ENCODE measurements around the gene SASH1. TPM values are rescaled to one million over a fixed set of nuclear protein-coding genes. Genes with fewer than 3 reads are reported as not detected.

Gene SASH1
- total RNA-seq, 2 experiments from 2014 or later: 0.44 to 1.2 TPM

GRCh38 chr6:148533309-148534107 lies 190.9 kb downstream of the SASH1 start:
- peaks cover 4% of the 10 kb centered on the region for H3K4me1 Mint-ChIP-seq (ENCODE audit: low read depth)
- intact Hi-C loops (cut with micrococcal nuclease): no loop called here
- POLR2A ChIA-PET: no interaction called here
- H3K27ac Mint-ChIP-seq: no peak overlapping the region
- H3K27me3 Mint-ChIP-seq: peaks cover 7% of the 10 kb centered on the region
- H3K4me3 Mint-ChIP-seq: no peak overlapping the region
- CTCF ChIA-PET: interaction anchor here (0.8 kb wide), 1 partner anchor 26 kb away, joined by 3 read pairs; no protein-coding TSS in a partner anchor
- DNase-seq: no peak
- H3K9me3 Mint-ChIP-seq: no peaks in the 10 kb centered on the region
- no peaks in the 10 kb centered on the region for H3K36me3 Mint-ChIP-seq

- Mint-ChIP-seq H3K4me3 (no peak overlapping the region), H3K4me1 (ENCODE audit: low read depth) (peaks cover 4% of the 10 kb centered on the region), H3K27me3 (peaks cover 11% of the 10 kb centered on the region), H3K27ac (no peak overlapping the region), H3K9me3 (no peaks in the 10 kb centered on the region), H3K36me3 (no peaks in the 10 kb centered on the region)
- CTCF ChIA-PET: interaction anchor here (1.3 kb wide), 1 partner anchor 25 kb away, joined by 3 read pairs; no protein-coding TSS in a partner anchor
- intact Hi-C loops (cut with micrococcal nuclease): no loop called here
- no peak for DNase-seq
- POLR2A ChIA-PET: interaction anchor here (0.5 kb wide), 1 partner anchor 8 kb away, joined by 3 read pairs; no protein-coding TSS in a partner anchor
Measured at GRCh38 chr6:148534871-148535270, 192.2 kb downstream of the SASH1 start.

GRCh38 chr6:148535381-148535780 lies 192.7 kb downstream of the SASH1 start:
- Mint-ChIP-seq H3K27me3 (peaks cover 12% of the 10 kb centered on the region), H3K9me3 (no peaks in the 10 kb centered on the region), H3K4me1 (ENCODE audit: low read depth) (peaks cover 3% of the 10 kb centered on the region), H3K4me3 (no peak overlapping the region), H3K36me3 (no peaks in the 10 kb centered on the region), H3K27ac (no peak overlapping the region)
- ChIA-PET CTCF (interaction anchor here (1.2 to 1.3 kb wide), 2 partner anchors 25 to 410 kb away, joined by 3 read pairs; no protein-coding TSS in a partner anchor), POLR2A (no interaction called here)
- DNase-seq: no peak
- intact Hi-C loops (cut with micrococcal nuclease): no loop called here

GRCh38 chr6:148535976-148536375 lies 193.3 kb downstream of the SASH1 start:
- Mint-ChIP-seq H3K4me1 (ENCODE audit: low read depth) (no peaks in the 10 kb centered on the region), H3K27ac (no peak overlapping the region), H3K27me3 (peaks cover 12% of the 10 kb centered on the region), H3K36me3 (no peaks in the 10 kb centered on the region), H3K4me3 (no peak overlapping the region), H3K9me3 (no peaks in the 10 kb centered on the region)
- ChIA-PET POLR2A (no interaction called here), CTCF (interaction anchor here (1.2 to 1.3 kb wide), 2 partner anchors 24 to 410 kb away, joined by 3 read pairs; no protein-coding TSS in a partner anchor)
- intact Hi-C loops (cut with micrococcal nuclease): no loop called here
- DNase-seq: no peak

GRCh38 chr6:148538261-148539190 lies 195.9 kb downstream of the SASH1 start:
- Mint-ChIP-seq H3K4me3 (no peak overlapping the region), H3K9me3 (no peaks in the 10 kb centered on the region), H3K27ac (no peak overlapping the region), H3K36me3 (no peaks in the 10 kb centered on the region), H3K4me1 (ENCODE audit: low read depth) (no peaks in the 10 kb centered on the region), H3K27me3 (peaks cover 15% of the 10 kb centered on the region)
- CTCF ChIA-PET: interaction anchor here (0.6 kb wide), 1 partner anchor 13 kb away, joined by 3 read pairs; no protein-coding TSS in a partner anchor
- POLR2A ChIA-PET: no interaction called here
- intact Hi-C loops (cut with micrococcal nuclease): no loop called here
- DNase-seq: no peak

- H3K9me3 Mint-ChIP-seq: no peaks in the 10 kb centered on the region
- CTCF ChIA-PET: interaction anchor here (0.6 kb wide), 1 partner anchor 318 kb away, joined by 3 read pairs; no protein-coding TSS in a partner anchor
Measured at GRCh38 chr6:148543540-148543939, 200.9 kb downstream of the SASH1 start.

GRCh38 chr6:148544421-148544820 lies 201.8 kb downstream of the SASH1 start:
- Mint-ChIP-seq H3K36me3 (no peaks in the 10 kb centered on the region), H3K27me3 (peaks cover 8% of the 10 kb centered on the region), H3K4me1 (ENCODE audit: low read depth) (no peaks in the 10 kb centered on the region), H3K4me3 (no peak overlapping the region), H3K27ac (no peak overlapping the region), H3K9me3 (no peaks in the 10 kb centered on the region)
- no peak for DNase-seq
- CTCF ChIA-PET: no interaction called here
- intact Hi-C loops (cut with micrococcal nuclease): no loop called here
- POLR2A ChIA-PET: no interaction called here

More at GRCh38 chr6:148543540-148543939, 200.9 kb downstream of the SASH1 start:
- no peaks in the 10 kb centered on the region for H3K36me3 Mint-ChIP-seq
- DNase-seq: no peak
- H3K27me3 Mint-ChIP-seq: peaks cover 10% of the 10 kb centered on the region
- no peak overlapping the region for H3K27ac Mint-ChIP-seq
- H3K4me3 Mint-ChIP-seq: no peak overlapping the region
- intact Hi-C loops (cut with micrococcal nuclease): no loop called here
- H3K4me1 Mint-ChIP-seq (ENCODE audit: low read depth): no peaks in the 10 kb centered on the region
- POLR2A ChIA-PET: no interaction called here

- peaks cover 10% of the 10 kb centered on the region for H3K27me3 Mint-ChIP-seq
- no peak overlapping the region for H3K27ac Mint-ChIP-seq
- no peak overlapping the region for H3K4me3 Mint-ChIP-seq
- H3K4me1 Mint-ChIP-seq (ENCODE audit: low read depth): no peaks in the 10 kb centered on the region
- intact Hi-C loops (cut with micrococcal nuclease): no loop called here
- ChIA-PET POLR2A (no interaction called here), CTCF (no interaction called here)
- no peak for DNase-seq
- H3K9me3 Mint-ChIP-seq: no peaks in the 10 kb centered on the region
- no peaks in the 10 kb centered on the region for H3K36me3 Mint-ChIP-seq
Measured at GRCh38 chr6:148545901-148546300, 203.3 kb downstream of the SASH1 start.

GRCh38 chr6:148547110-148547509 lies 204.5 kb downstream of the SASH1 start:
- CTCF ChIA-PET: no interaction called here

GRCh38 chr6:148548065-148548748 lies 205.6 kb downstream of the SASH1 start:
- Mint-ChIP-seq H3K4me3 (no peak overlapping the region), H3K9me3 (no peaks in the 10 kb centered on the region), H3K27me3 (peaks cover 13% of the 10 kb centered on the region), H3K4me1 (ENCODE audit: low read depth) (no peaks in the 10 kb centered on the region), H3K36me3 (no peaks in the 10 kb centered on the region), H3K27ac (no peak overlapping the region)
- CTCF ChIA-PET: interaction anchor here (1.1 kb wide), 1 partner anchor 19 kb away, joined by 3 read pairs; no protein-coding TSS in a partner anchor
- intact Hi-C loops (cut with micrococcal nuclease): no loop called here
- no peak for DNase-seq
- POLR2A ChIA-PET: no interaction called here

More at GRCh38 chr6:148547110-148547509, 204.5 kb downstream of the SASH1 start:
- no peak overlapping the region for H3K4me3 Mint-ChIP-seq
- intact Hi-C loops (cut with micrococcal nuclease): no loop called here
- POLR2A ChIA-PET: no interaction called here
- H3K27me3 Mint-ChIP-seq: peaks cover 13% of the 10 kb centered on the region
- H3K9me3 Mint-ChIP-seq: no peaks in the 10 kb centered on the region
- DNase-seq: no peak
- no peaks in the 10 kb centered on the region for H3K4me1 Mint-ChIP-seq (ENCODE audit: low read depth)
- H3K36me3 Mint-ChIP-seq: no peaks in the 10 kb centered on the region
- H3K27ac Mint-ChIP-seq: no peak overlapping the region

GRCh38 chr6:148548749-148549140 lies 206.1 kb downstream of the SASH1 start:
- Mint-ChIP-seq H3K27ac (no peak overlapping the region), H3K4me3 (no peak overlapping the region), H3K9me3 (no peaks in the 10 kb centered on the region), H3K36me3 (no peaks in the 10 kb centered on the region), H3K4me1 (ENCODE audit: low read depth) (no peaks in the 10 kb centered on the region), H3K27me3 (peaks cover 17% of the 10 kb centered on the region)
- DNase-seq: no peak
- intact Hi-C loops (cut with micrococcal nuclease): no loop called here
- ChIA-PET POLR2A (no interaction called here), CTCF (interaction anchor here (1.1 kb wide), 1 partner anchor 19 kb away, joined by 3 read pairs; no protein-coding TSS in a partner anchor)

Measured in activated CD4-positive, alpha-beta memory T cell treated with anti-CD3 and anti-CD28 coated beads for 36 hours (primary cell).